GM08714 (cell line): ENCODE data around the gene PPARG.

Experiments used
- H3K4me3 ChIP-seq: fragments of 200-500 bp; sonication (Bioruptor generic); 2 replicates; pipeline ENCODE4 v1.5.1; 2014; ENCODE audit warnings: mild to moderate bottlenecking, low read length, inconsistent platforms
- ZNF274 ChIP-seq: IDR thresholded peaks from 2 replicates; pipeline ENCODE4 v1.6.1; 2012; ENCODE audit warnings: mild to moderate bottlenecking, low read depth, low read length

PPARG gene

DNA sequence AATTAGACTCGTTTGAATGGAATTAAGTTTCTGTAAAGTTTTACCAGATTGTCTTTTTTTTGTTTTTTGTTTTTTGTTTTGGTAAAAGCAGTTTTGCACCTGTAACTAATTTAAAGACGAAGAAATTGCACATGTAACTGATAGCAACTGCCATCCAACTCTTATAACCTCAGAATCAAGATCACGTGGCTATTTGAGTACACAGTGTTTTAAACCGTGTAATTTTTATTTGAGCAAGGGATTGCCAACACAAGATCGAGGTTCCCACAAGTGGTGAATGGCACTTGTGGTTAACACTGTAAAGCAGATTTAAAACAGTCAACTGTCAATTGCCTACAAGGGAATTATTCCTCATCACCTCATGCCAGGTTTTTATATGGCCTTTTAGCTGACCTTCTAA lies 67.3 kb downstream of the PPARG start:
- no peak for TF ChIP-seq ZNF274
- H3K4me3 ChIP-seq = no peak overlapping the region

GRCh38 chr3:12356996-12357395 lies 68.1 kb downstream of the PPARG start:
- TF ChIP-seq ZNF274 = no peak
- H3K4me3 ChIP-seq = no peak overlapping the region

DNA sequence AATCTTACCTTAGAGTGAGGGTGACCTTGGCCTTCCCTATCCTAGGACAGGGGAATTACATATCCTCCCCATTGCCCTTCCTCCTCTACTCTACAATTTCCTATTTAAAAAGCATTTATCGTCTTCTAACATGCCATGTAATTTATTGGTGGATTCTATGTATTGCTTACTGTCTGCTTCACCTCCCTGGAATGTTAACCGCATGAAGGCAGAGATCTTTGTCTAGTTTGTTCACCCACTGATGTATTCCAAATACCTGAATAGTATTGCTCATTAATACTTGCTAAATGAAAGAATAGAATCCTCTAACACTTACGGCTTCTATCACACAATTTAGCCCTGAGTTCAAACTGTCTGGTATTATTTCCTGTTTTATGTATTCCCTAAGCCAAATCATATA lies 68.6 kb downstream of the PPARG start:
- no peak overlapping the region for H3K4me3 ChIP-seq
- no peak for TF ChIP-seq ZNF274

DNA sequence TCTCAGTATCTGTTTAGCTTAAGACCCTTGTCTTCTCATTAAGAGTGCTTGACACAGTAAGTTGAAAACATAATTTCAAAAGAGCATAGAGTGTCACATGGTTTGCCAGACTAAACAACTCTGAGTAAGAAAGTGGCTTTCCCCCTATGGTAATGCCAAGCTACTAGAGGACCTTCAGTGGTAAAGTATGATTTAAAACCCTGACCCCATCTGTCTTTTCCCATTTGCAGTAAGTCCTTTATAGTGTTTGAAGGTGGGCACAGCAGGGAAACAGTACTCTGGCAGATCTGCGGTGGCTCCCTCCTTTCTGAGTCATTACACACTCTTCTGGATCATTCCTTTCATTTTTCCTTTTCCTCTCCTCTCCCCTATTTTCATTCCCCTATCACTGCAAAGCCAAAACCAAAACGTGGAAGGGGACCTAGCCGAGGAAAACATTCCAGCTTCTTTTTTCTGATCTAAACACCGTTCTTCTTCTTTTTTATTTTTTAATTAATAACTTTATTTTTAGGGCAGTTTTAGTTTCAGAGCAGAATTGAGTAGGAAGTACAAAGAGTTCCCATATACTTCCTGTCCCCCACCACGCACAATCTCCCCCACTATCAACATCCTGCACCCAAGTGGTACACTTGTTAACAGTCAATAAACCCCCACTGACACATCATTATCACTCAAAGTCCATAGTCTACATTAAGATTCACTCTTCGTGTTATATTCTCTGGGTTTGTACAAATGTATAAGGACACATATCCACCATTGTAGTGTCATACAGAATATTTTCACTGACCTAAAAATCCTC lies 74.7 kb downstream of the PPARG start:
- TF ChIP-seq ZNF274 = no peak
- no peak overlapping the region for H3K4me3 ChIP-seq

DNA sequence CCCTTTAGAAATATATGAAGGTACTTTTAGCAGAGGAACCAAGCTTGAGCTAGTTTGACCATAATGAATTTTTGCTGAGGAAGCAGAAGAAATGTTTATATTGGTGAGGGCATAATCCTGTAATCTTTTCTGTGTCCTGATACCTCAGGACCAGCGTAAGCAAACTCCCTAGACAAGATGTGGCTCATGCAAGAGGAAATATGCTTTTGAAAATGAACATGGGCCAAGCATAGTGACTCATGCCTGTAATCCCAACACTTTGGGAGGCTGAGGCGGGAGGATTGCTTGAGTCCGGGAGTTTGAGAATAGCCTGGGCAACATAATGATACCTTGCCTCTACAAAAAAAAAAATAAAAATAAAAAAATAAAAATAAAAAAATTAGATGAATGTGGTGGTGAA lies 78.5 kb downstream of the PPARG start:
- TF ChIP-seq ZNF274 = no peak

DNA sequence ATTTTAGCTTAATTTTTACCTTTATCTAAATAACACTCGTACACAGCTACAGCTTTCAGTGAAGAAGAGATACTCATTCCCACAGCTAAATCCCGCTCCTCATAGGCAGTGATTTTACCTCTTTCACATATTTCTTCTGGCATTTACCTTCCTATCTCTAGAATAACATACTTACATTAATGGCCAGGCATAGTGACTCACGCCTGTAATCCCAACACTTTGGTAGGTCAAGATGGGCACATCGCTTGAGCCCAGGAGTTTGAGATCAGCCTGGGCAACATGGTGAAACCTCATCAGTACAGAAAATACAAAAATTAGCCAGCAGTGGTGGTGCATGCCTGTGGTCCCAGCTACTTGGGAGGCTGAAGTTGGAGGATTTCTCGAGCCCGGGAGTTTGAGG lies 80.2 kb downstream of the PPARG start:
- H3K4me3 ChIP-seq = no peak overlapping the region
- no peak for TF ChIP-seq ZNF274

More for the DNA sequence above, 78.5 kb downstream of the PPARG start:
- no peak overlapping the region for H3K4me3 ChIP-seq

DNA sequence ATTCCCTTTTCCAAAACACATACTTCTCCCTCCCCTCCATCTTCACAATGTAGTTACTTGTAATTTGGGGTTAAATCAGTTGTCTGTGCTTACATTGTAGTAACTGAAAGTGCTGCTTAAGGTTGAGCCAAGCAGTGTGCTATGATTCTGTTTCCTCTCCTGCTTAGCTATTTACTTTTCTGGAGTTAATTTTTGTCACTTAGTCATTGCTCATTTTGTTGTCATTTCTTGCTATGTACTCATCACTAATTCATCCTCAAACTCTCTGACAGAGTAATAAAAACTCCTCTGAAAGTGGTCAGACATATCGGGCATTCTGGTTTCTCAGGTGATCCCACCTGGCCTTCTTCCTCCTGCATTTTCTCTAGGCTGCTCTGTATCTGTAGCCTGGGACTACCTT lies 80.7 kb downstream of the PPARG start:
- TF ChIP-seq ZNF274 = no peak
- no peak overlapping the region for H3K4me3 ChIP-seq

DNA sequence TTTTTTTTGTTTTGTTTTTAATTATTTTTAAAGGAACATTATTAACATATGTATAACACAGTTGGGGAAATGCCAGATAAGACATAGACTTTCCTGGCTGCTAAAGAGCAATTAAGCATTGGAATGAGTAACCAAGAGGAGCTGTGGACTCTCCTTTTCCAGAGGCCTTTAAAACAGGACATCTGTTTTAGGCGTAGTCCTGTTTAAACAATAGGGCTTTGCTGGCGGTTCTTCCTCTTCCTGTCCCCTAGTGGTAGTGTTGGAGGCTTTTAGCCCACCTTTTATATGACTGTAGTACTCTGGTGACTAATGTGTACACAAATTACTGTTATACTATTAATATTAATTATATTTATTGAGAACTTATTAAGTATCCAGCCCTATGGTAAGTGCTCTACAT lies 81.9 kb downstream of the PPARG start:
- no peak for TF ChIP-seq ZNF274
- no peak overlapping the region for H3K4me3 ChIP-seq

DNA sequence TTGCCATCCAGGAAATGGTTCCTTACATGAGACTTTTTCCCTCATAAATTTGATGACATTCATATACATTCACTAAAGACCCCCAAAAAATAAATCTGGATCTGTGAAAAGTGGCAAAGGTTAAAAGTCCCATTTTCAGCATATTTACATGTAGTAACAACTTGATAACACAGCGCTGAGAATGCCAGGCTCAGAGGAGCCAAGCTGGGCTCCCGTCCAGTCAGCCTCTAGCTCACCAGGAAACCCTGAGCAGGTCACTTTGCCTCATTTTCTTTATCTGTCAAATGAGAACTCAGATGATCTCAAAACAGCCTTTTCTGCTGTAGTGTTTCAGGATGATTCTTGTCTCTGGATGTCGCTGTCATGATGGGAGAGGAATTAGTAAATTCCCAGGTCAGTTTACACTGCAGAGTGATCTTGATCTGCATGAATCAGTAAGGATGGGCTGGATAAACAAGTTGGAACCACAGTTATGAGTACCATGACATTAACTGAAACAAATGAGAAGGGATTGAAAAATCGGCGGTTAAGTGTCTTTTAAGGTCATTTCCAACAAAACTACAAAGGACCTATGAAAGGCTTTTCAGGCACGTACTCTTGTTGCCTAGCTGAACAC lies 82.8 kb downstream of the PPARG start:
- H3K4me3 ChIP-seq = no peak overlapping the region
- no peak for TF ChIP-seq ZNF274

DNA sequence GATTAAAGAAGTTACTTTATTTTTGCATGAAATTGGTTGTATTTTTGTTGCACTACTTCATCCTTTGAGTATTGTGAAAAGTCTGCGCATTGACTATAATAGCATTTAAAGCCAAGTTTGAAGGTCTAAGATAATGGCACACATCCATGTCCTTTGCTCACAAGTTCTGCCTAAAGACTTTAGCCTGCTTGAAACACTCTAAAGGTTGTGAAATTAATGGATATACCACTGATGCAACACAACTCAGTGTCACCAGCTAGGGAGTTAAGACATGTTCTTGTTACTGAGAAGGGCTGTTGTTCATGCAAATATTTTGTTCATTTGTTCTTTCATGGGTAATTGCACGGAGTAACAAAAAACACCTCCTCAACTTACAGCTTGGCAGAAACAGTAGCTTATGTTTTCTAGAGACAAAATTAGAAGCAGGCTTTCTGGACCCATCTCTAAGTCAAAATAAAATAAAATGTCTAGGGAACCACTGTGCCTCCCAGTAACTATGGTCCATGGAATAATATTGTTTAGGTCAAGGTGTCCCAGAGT lies 83.9 kb downstream of the PPARG start:
- TF ChIP-seq ZNF274 = no peak
- H3K4me3 ChIP-seq = no peak overlapping the region

DNA sequence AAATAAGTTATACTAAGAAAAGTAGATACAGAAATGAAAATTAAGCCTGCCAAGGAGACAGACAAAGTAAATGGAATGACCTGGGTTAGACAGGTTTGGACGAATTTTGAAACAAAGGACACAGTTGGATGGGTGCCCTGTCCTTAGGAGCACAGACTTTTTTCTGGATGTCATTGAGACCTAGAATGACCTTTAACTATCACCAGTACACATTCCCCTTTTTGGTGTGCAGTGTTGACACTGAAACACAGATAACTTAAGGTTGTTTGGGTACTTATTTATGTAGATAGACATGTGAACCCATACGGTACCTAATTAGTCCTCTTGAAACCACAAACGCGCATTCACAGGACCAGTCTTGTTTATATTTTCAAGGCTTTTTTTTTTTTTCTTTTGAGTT lies 86.7 kb downstream of the PPARG start:
- H3K4me3 ChIP-seq = no peak overlapping the region
- TF ChIP-seq ZNF274 = no peak

DNA sequence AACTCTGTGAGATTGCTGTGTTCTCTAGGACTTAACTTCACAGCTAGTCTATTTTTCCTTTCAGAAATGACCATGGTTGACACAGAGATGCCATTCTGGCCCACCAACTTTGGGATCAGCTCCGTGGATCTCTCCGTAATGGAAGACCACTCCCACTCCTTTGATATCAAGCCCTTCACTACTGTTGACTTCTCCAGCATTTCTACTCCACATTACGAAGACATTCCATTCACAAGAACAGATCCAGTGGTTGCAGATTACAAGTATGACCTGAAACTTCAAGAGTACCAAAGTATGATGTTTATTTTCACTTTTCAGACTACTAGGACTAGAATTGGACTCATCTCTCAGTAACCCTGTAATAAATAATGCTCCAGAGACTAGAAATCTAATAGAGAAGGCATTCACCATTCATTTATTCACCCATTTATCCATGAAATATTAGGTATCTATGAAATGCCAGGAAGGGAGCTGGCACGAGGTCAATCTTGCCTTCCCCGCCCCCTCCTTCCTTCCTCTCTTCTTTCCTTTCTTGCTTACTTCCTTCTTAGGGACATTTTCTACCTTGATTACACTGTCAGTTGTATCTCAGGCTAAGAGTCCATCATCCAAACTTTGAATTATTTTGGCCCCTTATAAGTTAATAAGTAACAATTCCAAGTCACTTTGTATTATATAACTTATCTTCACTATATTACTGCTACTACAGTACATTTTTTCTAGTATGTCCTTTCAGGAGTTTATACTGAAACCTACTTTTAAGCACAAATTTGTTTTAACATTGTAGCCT lies 91.0 kb downstream of the PPARG start:
- no peak overlapping the region for H3K4me3 ChIP-seq
- TF ChIP-seq ZNF274 = no peak

DNA sequence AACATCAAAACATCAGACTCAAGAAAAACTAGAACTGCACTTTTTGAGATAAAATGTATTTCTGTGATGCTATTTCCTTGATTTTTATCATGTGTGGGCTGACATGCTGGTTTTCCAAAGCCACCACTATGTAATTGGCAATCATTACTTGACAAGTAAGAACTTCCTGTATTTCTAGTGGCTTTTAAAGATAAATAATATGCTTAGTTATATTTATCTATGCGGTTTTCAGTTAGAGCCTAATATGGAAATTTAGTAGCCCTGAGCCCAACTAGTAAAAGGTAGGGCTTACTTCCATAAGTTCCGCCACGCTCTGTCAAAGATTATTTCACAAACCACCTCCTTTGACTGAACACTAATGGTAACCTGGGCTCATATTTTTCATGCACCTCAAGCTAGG lies 91.6 kb downstream of the PPARG start:
- H3K4me3 ChIP-seq = no peak overlapping the region
- no peak for TF ChIP-seq ZNF274

DNA sequence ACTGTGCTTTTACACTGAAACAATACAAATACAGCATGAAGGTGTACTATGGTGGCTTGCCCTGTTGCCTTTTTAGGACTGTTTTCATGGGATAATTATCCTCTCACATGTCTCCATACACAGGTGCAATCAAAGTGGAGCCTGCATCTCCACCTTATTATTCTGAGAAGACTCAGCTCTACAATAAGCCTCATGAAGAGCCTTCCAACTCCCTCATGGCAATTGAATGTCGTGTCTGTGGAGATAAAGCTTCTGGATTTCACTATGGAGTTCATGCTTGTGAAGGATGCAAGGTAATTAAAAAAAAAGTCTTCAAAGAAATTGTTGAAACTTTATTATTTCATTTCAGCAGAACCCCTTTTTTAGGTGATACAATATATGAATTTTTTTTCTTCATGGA lies 92.3 kb downstream of the PPARG start:
- H3K4me3 ChIP-seq = no peak overlapping the region
- no peak for TF ChIP-seq ZNF274

GRCh38 chr3:12383218-12383617 lies 94.3 kb downstream of the PPARG start:
- H3K4me3 ChIP-seq = no peak overlapping the region
- TF ChIP-seq ZNF274 = no peak
